ENCODE data around the gene PEX13.

Gene PEX13

GRCh38 chr2:61059382-61059781 lies 41.9 kb downstream of the PEX13 start:
- in situ Hi-C loops (cut with HindIII; ENCODE audit: low sequenced_read_pairs), result no loop called here

DNA sequence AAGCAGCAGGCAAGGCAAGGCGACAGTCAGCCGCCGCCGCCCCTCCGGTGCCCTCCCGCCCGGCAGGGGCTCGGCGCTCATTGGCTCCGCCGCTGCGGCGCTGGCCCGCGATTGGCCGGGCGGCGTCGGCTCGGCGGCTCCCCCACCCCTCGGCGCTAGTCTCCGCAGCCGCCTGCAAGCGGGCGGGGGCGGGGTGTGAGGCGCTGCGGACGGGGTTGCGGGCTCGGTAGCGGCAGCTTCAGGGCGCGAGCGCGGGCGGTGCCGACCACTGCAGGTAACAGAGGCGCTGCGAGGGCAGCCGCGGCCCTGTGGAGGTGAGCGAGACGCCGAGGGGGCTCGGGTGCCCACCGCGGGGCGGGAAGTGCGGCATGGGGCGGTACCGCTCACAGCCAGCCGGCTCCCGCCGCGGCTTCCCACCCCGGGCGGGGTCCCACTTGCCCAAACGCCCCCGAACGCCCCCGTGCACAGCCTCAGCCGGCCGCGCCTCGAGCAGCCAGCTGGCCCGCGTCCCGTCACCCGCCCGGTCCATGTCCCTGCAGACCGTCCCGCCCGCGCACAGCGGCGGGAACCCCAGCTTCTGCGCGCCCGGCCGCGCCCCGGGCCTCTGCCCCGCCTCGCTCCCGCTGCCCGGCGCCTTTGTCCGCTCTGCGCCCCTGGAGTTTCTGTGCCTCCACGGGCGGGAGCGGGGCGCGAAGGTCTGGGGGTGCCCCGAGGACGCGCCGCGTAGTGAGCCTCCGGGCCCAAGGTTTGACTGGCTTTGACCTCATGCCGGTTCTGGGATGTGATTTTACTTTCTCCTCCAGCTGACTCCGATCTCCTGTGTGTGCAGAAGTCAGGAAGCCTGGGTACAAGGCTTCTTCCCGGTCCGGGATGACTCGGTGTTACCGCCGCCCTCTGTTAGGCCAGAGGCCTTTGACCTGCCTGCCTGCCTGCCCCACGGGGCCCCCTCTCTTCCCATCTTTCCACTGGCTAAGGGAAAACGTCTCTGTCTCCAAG lies 48.5 kb downstream of the PEX13 start, which contains the start of gene SANBR:
SANBR (plus strand) TSS at position 158 of the 996 bp plus-strand sequence. CDS start 4,480 bp downstream, outside the sequence.
- in situ Hi-C loops (cut with HindIII; ENCODE audit: low sequenced_read_pairs), result no loop called here

GRCh38 chr2:61074100-61074499 lies 56.6 kb downstream of the PEX13 start:
- in situ Hi-C loops (cut with HindIII; ENCODE audit: low sequenced_read_pairs), result no loop called here

GRCh38 chr2:61085883-61086282 lies 68.4 kb downstream of the PEX13 start:
- in situ Hi-C loops (cut with HindIII; ENCODE audit: low sequenced_read_pairs), result no loop called here

DNA sequence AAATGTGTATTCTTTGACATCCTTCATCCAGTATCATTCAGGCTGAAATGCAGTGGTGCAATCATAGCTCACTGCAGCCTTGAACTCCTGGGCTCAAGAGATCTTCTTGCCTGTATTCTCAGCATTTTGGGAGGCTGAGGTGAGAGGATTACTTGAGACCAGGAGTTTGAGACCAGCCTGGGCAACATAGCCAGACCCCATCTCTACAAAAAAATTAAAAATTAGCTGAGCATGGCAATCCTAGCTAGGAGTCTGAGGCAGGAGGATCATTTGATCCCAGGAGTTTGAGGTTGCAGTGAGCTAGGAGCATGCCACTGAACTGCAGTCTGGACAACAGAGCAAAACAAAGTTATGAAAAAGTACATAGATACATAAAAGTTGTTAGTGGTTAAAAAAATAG lies 72.3 kb downstream of the PEX13 start:
- in situ Hi-C loops (cut with HindIII; ENCODE audit: low sequenced_read_pairs), result no loop called here

DNA sequence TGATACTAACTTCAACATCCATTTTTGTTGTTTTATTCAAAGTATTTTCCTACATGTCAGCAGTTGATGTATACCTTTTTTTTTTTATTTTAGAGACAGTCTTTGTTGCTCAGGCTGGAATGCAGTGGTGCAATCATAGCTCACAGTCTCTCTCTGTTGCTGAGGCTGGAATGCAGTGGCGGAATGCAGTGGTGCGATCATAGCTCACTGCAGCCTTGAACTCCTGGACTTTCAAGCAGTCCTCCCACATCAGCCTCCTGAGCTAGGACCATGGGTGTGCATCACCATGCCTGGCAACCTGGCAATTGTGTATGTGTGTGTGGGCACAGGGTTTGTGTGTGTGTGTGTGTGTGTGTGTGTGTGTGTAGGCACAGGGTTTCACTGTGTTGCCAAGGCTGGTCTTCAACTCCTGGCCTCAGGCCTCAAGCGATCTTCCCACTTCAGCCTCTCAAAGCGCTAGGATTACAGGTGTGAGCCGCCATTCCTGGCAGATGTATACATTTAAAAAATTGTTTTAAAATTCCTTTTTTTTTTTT lies 72.9 kb downstream of the PEX13 start:
- in situ Hi-C loops (cut with HindIII; ENCODE audit: low sequenced_read_pairs), result no loop called here

- in situ Hi-C loops (cut with HindIII; ENCODE audit: low sequenced_read_pairs), result no loop called here
These were observed 74.0 kb downstream of the PEX13 start for GRCh38 chr2:61091485-61091884.

DNA sequence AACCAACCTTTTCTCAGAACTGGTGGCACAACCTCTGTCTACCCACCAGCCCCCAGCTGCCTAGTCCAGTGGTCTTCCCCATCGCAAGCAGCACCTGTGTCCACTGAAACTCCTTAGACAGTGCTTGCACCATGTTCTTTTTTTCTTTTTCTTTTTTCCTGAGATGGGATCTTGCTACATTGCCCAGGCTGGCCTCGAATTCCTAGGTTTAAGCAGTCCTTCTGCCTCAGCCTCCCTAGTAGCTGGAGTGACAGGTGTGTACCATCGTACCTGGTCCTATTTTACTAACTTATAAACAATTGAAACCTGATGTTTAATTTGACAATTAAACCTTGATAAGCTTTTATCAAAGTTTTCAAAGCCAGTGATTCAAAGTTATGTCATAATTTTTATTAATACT lies 78.9 kb downstream of the PEX13 start:
- in situ Hi-C loops (cut with HindIII; ENCODE audit: low sequenced_read_pairs), result no loop called here

DNA sequence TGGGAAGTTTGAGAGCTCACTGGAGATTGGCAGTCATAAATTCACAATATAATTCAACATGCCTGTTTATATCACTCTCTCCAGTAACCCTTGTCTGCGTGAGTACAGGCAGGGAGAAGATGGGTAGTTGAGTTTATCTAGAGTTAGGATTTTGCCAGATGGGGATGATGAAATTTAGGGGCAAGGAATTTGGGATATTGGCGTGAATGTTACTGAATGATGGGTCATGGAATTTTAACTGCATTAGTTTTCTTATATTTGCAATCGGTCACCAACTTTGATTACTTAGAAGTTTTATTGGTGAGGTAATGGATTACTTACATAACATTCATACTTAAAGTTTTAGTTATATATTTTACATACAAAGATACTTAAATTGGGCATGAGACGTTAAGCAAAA lies 83.3 kb downstream of the PEX13 start:
- in situ Hi-C loops (cut with HindIII; ENCODE audit: low sequenced_read_pairs), result no loop called here

Data from endothelial cell of hepatic sinusoid (primary cell).